ENCODE results near the gene CMTM2.
"Not testable (repeated sequence)": the region's sequence is repeated elsewhere in the genome, so short reads cannot be mapped to it uniquely, and the experiment has no call there.

The CMTM2 gene

DNA sequence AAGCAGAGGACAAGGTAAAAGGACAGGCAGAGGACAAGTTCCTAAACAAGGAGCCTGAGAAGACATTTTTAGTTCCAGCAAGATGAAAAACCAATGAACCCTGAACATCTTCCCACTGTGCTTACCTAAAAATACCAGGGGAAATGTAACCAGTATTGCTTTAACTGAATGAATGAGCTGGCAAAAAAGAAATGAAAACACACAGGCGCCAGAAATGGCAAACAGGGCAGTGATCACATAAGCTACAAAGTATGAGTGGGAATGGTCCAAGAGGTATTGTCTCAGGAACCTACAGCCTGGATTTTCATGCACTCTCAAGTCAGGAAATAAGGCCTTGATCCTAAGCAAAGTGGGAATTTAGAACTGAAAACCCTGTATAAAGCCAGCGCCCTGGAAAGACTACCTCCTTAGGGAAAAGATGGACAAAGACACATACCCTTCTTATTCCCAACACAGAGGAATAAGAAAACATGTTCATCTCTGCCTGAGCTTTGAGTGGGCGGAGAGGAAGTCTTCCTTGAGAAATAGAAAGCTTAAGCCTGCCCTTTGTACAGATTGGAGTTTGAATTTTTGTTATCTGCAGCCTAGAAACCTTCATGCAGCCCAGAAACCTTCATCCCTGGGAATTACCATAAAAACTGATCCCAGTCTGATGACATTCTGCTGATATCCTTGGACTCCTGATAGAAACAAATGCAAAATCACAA lies 2.1 kb downstream of the CMTM2 start:
- DNase-seq (ENCODE audit: low read depth, low spot score): no peak

DNA sequence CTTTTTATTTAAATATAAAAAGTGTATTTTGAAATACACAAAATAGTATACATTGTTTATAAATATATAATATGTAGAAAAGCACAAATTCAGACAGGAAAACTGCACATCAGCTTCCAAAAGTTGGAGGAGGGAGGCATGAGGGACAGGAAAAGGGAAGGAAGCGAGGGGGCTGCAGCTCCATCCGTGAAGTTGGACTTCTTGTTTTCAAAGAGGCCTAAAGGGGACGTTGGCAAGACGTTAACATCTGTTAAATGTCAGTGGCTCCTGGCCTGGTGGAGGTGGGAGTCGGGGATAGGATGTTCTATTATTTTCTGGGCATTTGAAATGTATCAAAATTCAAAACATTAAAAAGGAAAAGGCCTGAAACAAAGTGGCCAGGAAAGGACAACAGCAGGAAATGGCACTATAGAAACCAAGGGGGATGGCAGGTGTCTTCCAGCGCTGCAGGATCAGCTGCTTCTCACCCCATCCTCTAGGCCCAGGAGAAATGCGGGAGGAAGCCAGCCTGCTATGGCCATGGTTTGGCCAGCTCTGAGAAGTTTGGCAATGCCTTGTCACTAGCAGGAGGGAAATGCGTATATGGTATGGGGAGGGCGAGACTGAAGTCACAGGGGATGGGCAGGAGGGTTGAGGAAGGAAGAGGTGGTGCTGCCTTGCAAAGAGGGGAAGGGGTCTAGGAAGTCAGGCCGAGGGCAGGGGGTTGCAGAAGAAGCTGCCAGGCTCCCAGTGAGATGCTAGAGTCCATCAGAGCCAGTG lies 6.4 kb downstream of the CMTM2 start:
- DNase-seq (ENCODE audit: low read depth, low spot score): no peak

DNA sequence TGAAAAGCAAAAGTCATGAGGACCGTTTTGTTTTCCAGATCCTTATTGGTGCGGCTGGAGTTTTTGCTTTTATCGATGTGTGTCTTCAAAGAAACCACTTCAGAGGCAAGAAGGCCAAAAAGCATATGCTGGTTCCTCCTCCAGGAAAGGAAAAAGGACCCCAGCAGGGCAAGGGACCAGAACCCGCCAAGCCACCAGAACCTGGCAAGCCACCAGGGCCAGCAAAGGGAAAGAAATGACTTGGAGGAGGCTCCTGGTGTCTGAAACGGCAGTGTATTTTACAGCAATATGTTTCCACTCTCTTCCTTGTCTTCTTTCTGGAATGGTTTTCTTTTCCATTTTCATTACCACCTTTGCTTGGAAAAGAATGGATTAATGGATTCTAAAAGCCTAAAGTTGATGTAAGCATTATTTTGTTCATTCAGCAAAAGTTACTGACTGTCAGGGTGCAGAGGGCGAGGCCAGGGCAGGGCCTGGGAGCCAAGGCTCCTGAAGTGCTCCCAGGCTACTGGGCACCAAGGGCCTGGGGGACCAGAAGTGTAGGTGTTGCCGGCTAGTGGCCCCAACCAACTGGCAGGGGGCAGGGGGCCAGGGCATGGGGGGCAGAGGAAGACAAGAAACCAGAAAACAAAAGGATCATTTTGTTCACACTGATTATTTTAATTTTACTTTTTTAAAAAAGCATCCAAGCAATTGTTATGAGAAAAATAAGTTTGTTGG lies 8.8 kb downstream of the CMTM2 start:
- DNase-seq (ENCODE audit: low read depth, low spot score): no peak

DNA sequence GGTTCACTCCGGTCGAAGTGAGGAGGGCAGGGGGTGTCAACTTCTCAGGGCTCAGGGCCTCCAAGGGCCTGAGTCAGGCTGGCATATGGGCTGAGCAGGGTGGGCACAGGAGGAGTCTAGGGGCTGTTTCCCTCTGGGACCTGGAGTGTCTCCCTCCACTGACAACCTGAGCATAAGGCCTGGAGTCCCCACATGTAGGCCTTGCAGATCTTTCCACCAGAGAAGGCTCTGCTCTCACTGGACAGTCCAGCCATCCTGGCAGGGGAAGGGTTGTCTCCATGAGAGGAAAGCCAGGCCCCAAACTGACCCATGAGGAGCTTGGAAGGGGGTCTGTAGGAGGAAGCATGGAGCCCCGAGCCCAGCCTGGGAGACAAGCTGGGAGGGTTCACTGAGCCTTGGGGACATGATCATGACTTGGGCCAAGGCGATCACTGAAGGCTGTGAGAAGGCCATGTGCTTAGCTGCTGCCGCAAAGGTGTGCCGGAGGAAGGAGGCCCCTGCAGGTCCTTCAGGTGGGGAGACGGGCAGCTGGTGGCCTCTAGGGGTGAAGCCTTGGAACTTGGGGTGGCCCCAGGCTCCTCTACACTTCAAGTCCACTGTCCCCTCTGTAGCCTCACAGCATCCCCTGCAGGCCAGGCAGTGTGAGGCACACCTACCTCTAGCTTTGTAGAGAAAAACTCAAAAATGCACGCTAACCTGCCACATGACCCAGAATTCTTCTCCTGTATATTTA lies 9.9 kb downstream of the CMTM2 start:
- no peak for DNase-seq (ENCODE audit: low read depth, low spot score)

DNA sequence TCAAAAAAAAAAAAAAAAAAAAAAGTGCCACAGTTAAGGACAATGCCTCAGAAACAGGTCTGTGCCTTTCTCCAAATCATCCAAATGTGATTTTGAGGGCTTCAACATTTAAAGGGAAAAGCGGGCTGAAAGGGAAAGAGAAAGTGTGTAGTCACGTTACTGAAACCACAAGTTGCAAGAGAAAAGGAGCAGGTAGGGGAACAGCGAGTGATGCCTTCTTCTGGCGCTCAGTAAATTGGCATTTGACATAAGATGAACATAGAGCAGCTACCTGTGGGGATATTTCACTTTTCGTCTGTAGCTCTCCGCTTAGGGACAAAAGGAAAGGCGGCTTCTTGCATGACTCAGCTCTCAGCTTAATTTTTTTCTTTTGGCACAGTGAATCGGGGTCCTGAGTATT lies 11.1 kb downstream of the CMTM2 start:
- no peak for DNase-seq (ENCODE audit: low read depth, low spot score)

DNA sequence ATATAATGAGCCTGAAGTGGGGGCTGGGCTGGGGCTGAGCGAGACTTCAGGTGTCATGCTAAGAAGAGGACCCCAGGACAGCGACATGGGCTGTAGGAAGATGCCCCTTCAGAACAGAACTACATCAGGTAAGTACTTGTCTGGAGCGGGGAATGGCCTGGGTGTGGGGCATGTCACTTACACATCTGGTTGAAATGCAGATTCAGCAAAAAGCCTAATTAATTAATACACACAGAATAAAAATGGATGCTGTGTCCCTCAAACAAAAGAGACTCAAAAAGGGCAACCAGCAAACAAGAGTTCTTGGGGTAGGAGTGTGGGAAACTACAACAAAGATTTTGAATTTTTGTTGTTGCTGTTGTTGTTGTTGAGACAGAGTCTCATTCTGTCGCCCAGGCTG lies 11.8 kb downstream of the CMTM2 start:
- DNase-seq (ENCODE audit: low read depth, low spot score): no peak

DNA sequence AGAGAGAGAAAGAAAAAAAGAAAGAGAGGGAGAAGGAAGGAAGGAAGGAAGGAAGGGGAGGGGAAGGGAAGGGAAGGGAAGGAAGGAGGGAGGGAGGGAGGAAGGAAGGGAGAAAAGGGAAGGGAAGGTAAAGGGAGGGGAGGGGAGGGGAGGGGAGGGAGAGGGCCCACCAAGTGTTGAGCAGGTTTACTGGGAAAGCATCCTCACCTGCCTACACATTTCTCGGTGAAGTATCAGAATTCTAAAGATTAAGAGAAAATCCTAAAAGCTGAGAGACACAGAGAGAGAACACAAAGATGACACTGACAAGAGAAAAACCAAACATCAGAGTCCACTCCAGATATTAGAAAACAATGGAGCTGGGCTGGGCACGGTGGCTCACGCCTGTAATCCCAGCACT lies 13.0 kb downstream of the CMTM2 start:
- DNase-seq (ENCODE audit: low read depth, low spot score): no peak

DNA sequence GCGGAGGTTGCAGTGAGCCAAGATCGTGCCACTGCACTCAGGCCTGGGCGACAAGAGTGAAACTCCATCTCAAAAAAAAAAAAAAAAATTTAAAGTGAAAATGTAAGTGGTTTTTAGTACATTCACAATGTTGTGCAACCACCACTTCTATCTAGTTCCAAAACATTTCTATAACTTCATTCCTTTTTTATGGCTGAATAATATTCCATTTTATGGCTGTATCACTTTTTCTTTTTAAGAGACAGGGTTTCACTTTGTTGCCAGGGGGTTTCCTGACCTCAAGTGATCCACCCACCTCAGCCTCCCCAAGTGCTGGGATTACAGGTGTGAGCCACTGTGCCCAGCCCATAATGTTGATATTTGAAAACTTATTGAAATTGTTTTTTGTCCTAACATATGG lies 13.6 kb downstream of the CMTM2 start:
- DNase-seq (ENCODE audit: low read depth, low spot score): no peak

DNA sequence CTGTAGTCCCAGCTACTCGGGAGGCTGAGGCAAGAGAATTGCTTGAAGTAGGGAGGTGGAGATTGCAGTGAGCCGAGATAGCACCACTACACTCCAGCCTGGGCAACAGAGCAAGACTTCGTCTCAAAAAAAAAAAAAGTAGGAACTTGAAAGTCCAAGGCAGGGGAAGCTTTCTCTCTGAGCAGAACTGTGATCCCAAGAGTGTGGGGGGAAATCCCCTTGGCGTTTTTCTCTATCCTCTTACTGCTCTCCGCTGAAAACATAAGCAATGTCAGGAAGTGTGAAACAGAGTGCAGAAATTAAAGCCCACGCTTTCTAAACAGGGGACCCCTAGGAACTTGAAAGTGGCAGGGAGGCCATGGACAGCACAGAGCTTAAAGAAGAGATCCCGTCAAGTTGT lies 15.5 kb downstream of the CMTM2 start:
- no peak for DNase-seq (ENCODE audit: low read depth, low spot score)

DNA sequence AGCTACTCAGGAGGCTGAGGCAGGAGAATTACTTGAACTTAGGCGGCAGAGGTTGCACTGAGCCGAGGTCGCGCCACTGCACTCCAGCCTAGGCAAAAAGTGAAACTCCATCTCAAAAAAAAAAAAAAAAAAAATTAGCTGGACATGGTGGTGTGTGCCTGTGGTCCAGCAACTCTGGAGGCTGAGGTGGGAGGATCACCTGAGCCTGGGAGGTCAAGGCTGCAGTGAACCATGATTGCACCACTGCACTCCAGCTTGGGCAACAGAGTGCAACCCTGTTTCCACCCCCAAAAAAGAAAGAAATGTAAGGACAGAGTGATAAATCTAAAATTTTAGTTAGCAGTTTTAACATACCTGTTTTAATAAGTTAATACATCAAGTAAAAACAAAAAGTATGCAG lies 17.3 kb downstream of the CMTM2 start:
- DNase-seq (ENCODE audit: low read depth, low spot score): not testable (repeated sequence)

DNA sequence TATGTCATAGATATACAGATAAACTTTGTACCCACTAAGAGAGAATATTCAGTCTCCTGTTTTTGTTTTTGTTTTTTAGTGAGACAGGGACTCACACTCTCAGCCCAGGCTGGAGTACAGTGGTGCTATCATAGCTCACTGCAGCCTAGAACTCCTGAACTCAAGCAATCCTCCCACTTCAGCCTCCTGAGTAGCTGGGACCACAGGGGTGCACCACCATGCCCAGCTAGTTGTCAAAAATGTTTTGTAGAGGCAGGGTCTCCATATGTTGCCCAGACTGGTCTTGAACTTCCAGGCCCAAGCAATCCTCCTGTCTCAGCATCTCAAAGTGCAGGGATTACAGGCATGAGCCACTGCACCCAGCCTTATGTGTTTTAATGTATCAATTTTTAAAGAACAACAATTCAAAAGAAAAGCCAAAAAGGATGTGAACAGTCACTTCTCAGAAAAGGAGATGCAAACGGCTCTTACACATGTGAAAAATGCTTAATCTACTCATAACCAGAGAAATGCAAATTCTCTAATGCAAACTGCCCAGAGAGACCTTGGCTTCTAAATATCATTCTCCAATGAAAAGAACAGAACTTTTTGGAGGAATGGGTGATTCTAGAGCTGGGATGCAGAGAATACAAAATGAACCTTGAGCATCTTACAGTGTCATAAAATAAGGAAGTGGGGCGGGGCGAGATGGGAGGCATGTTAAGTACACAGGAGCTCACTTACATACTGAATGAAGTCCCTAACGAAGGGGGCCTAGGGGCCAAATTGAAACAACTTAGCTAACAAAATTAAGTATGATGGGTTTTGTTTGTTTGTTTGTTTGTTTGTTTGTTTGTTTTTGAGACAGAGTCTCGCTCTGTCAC lies 18.0 kb downstream of the CMTM2 start:
- DNase-seq (ENCODE audit: low read depth, low spot score): no peak

DNA sequence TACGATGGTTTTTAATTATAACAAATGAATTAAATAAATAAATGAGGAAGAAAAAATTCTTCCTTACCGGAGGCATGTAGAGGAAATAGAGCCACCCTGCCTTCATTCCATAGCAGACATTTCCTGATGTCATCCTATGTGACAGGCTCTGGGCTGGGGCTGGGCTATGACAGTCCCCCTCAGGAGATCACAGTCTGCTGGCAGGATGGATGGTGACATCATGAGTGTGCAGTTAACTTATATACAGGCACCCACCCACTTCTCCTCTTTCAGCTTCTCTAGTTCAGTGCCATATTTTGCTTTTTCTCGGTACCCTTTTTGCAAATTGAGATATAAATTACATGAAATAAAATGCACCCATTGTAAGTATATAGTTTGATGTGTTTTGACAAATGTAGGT lies 18.8 kb downstream of the CMTM2 start:
- DNase-seq (ENCODE audit: low read depth, low spot score): no peak

DNA sequence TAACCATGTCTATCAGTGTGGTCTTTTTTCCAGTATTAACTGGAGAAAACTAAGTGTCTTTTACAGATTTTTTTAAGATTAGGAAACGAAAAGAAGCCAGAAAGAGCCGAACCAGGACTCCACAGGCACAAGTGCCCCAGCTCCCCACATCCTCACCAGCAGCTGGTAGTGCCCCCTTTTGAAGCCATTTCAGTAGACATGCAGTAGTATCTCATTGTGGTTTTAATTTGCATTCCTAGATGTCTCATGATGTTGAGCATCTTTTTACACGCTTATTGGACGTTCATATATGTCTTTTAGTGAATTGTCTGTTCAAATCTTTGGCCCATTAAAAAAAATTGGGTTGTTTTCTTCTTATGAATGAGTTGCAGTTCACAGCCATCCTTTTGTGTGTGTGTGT lies 20.5 kb downstream of the CMTM2 start:
- DNase-seq (ENCODE audit: low read depth, low spot score): no peak

DNA sequence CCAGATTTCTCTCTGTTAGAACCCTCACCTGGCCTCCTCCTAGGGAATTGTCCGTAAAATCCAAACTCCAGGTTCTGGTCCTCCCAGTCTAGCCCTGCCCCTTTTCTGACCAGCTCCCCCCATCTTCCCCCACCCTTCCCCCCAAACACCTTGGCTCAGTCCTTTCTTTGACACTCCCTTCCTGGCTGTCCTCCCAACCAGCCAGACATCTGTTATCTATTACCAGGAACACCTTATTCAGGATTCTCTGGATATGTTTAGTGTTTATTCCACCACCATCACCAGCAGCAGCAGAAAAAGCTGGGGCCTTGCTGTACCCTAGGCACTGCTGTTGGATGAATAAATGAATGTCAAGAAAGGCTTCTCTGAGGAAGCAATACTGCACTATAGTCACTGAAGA lies 21.2 kb downstream of the CMTM2 start:
- DNase-seq (ENCODE audit: low read depth, low spot score): no peak

DNA sequence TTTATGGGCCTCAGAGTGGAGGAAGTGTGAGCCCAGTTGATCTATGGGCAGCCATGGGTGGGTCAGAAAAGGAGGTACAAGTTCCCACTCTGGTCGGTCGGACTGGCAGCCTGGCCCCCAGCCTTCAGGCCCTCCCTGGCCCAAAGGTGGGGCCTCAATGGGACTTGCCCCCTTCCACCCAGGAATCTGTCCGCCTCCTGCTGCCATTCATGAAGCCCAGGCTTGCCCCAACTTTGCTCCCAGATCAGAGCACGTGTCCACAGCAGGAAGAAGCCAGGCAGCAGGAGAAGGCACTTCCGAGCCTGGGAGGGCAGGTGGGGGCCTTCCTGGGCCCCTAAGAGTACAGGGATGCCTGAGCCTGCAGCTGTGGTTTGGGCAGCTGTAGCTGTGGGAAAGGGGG lies 22.2 kb downstream of the CMTM2 start:
- DNase-seq (ENCODE audit: low read depth, low spot score): no peak

DNA sequence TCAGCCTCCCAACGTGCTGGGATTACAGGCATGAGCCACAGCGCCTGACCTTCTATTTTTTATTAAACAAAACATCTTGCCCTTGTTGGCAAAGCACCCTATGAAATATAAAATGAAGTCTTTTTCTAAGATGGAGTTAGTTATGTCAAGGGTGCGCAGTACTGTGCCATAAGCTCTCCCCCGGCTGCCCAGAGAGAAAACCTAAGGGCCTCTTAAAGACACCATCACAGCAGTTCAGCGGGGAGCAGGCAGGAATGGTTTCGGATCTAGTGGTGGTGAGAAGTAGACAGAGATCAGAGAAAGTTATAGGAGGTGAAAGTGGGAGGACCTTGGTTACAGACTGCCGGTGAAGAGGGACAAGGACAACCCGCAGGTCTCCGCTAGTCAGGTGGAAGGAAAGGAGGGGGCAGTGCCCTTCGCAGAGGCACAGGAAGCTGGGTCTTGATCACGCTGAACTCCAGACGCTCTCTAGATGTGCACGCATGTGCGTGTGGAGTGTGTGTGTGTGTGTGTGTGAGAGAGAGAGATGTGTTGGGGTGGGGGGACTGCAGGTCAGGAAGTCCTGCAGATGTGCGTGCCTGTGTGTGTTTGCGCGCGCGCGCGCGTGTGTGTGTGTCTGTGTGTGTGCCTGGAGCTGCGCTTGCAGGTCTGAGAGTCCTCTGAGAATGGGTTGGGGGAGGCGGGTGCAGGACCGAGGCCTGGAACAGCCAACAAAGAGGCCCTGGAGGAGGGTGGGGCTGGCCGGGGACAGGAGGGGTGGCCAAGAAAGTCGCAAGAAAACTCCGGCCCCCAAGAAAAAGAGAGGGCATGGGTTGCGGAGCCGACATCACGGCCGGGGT lies 24.5 kb downstream of the CMTM2 start:
- no peak for DNase-seq (ENCODE audit: low read depth, low spot score)

DNA sequence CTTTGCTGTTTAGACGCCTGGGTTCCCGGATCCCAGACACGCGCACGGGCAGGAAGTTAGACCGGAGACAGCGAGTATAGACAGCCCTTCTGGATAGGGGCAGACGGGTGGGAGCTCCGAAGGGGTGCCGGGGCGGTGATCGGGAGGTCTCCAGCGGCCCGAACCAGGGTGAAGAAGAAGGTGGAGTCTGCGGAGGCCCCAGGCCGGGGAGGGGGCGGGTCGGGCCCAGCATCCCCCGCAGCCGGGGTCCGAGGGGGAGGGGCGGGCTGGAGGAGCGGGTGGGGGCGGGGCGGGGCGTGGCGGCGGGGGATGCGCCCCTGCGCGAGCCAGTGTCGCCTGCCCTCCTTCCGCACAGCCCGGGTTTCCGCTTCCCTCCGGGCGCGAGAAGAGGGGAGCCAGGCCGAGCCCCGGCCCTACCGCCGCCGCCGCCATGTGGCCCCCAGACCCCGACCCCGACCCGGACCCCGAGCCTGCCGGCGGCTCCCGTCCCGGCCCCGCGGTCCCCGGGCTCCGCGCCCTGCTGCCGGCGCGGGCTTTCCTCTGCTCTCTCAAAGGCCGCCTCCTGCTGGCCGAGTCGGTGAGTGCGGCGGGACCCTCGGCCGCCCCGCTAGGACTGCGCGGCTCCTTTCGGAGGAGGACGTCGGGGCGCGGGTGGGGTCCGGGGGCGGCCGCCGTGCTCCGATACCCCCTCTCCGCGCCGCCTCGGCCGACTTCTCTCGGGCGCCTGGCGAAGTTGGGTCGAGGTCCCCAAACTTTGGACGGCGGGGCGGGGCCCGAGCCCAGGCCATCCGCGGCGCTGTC lies 25.3 kb downstream of the CMTM2 start, which contains the start of gene CMTM3:
CMTM3 (plus strand) TSS at position 329 of the 801 bp plus-strand sequence; CDS start at position 431, 102 bp downstream.
- no peak for DNase-seq (ENCODE audit: low read depth, low spot score)

DNA sequence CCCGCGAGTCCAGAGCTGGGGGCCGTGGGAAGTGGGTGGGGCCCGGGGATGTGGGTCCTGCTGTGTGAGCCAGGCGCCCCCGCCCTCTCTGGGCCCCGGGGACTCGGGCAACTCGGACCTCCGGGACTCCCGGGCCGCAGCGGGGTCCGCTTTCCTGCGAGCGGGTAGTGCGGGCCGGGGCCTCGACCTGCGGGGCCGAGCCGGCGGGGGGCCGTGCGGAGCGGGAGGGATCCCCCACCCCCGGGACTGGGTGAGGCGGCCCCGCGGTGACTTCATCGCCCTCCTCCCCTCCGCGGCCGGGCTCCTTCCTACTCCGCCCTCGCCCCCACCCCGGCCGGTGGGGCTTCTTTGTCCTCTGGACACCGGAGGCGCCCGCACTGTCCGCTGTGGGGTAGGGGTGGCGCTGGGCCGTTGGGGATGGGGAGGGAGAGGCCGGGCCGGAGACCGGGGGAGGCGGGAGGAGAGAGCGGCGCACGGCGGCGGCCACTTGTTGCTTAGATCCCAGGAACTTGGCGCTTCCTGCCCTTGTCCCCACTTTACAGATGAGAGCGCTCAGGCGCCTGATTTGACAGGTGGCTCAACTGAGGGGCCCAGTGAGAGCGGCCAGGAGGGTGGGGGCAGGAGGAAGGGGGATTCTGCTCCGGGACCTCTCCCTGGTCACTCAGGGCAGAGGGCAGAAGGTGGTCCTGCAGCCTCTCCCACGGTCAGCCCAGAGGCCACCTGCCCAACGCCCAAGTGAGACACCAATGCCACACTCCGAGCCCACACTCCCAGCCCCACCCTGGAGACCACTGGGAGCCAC lies 26.1 kb downstream of the CMTM2 start:
- DNase-seq (ENCODE audit: low read depth, low spot score): no peak

Data from iPS DF 19.7 (cell line).